WTC11 (cell line): ENCODE results near the gene GRAP. TPM values are rescaled to one million over a fixed set of nuclear protein-coding genes. Genes with fewer than 3 reads are reported as not detected.

Source experiments
- ATAC-seq: fragments of 200-7000 bp; cut with Tn5 transposase; 2 replicates; pipeline ENCODE4 v1.10.0; 2021; ENCODE audit warnings: mild to moderate bottlenecking, moderate library complexity
- CTCF ChIA-PET: fragments of 300-600 bp; sonication (Branson Sonifier 250); formaldehyde crosslinking; loops from one replicate; lab custom pipeline; 2021; ENCODE audit warnings: antibody characterized with exemption; lab: Charles Lee
- POLR2A ChIA-PET: fragments of 350-600 bp; sonication (Branson Sonifier 250); formaldehyde crosslinking; loops from one replicate; lab custom pipeline; 2021; ENCODE audit warnings: antibody characterized with exemption; lab: Charles Lee
- DNase-seq: peaks from one replicate; pipeline ENCODE4 v3.0.0; 2021; ENCODE audit warnings: low spot score
- H3K27ac Mint-ChIP-seq: 2 replicates; pipeline ENCODE4 v1.8.0; 2021; ENCODE audit warnings: mixed read lengths
- H3K27me3 Mint-ChIP-seq: 2 replicates; pipeline ENCODE4 v1.8.0; 2021; ENCODE audit warnings: low read depth, mild to moderate bottlenecking, moderate library complexity, mixed read lengths
- H3K36me3 Mint-ChIP-seq: 2 replicates; pipeline ENCODE4 v1.8.0; 2021; ENCODE audit warnings: mixed read lengths
- H3K4me1 Mint-ChIP-seq: 2 replicates; pipeline ENCODE4 v1.8.0; 2022; ENCODE audit warnings: mixed read lengths
- H3K4me3 Mint-ChIP-seq: 2 replicates; pipeline ENCODE4 v1.8.0; 2021; ENCODE audit warnings: mild to moderate bottlenecking, moderate library complexity, mixed read lengths
- H3K9me3 Mint-ChIP-seq: 2 replicates; pipeline ENCODE4 v1.8.0; 2021; ENCODE audit warnings: mixed read lengths
- ATF1 ChIP-seq: sonication (generic); formaldehyde crosslinking; IDR thresholded peaks from 2 replicates; pipeline ENCODE4 v1.8.1; 2023; ENCODE audit warnings: mild to moderate bottlenecking, moderate library complexity, missing genetic modification reagents
- JAZF1 ChIP-seq: fragments of 250-450 bp; sonication (Bioruptor Pico); IDR thresholded peaks from 2 replicates; pipeline ENCODE4 v1.9.0; 2021; ENCODE audit warnings: moderate library complexity, mild to moderate bottlenecking, inconsistent platforms
- KAT7 ChIP-seq: sonication (generic); formaldehyde crosslinking; IDR thresholded peaks from 2 replicates; pipeline ENCODE4 v1.8.1; 2023; ENCODE audit warnings: missing genetic modification reagents, mild to moderate bottlenecking, borderline replicate concordance
- MYBL2 ChIP-seq: sonication (generic); formaldehyde crosslinking; IDR thresholded peaks from 2 replicates; pipeline ENCODE4 v1.8.1; 2023; ENCODE audit warnings: mild to moderate bottlenecking, moderate library complexity, missing genetic modification reagents
- NFE2L1 ChIP-seq: sonication (generic); formaldehyde crosslinking; IDR thresholded peaks from 2 replicates; pipeline ENCODE4 v1.8.1; 2023; ENCODE audit warnings: missing genetic modification reagents
- SMAD4 ChIP-seq: sonication (generic); formaldehyde crosslinking; IDR thresholded peaks from 2 replicates; pipeline ENCODE4 v1.8.0; 2022; ENCODE audit warnings: mild to moderate bottlenecking, missing genetic modification reagents
- TP53 ChIP-seq: sonication (generic); formaldehyde crosslinking; IDR thresholded peaks from 2 replicates; pipeline ENCODE4 v1.8.1; 2023; ENCODE audit warnings: mild to moderate bottlenecking, missing genetic modification reagents
- USF2 ChIP-seq: sonication (generic); formaldehyde crosslinking; IDR thresholded peaks from 2 replicates; pipeline ENCODE4 v1.8.1; 2023; ENCODE audit warnings: mild to moderate bottlenecking, missing genetic modification reagents, moderate library complexity
- ZNF138 ChIP-seq: sonication (generic); formaldehyde crosslinking; conservative IDR thresholded peaks from 2 replicates; pipeline ENCODE4 v1.8.1; 2022; ENCODE audit warnings: mild to moderate bottlenecking, moderate library complexity, missing genetic modification reagents
- ZNF396 ChIP-seq: fragments of 250-450 bp; sonication (Bioruptor Pico); IDR thresholded peaks from 2 replicates; pipeline ENCODE4 v1.8.0; 2021; ENCODE audit warnings: mild to moderate bottlenecking, moderate library complexity, borderline replicate concordance
- ZNF423 ChIP-seq: fragments of 250-450 bp; sonication (Bioruptor Pico); IDR thresholded peaks from 2 replicates; pipeline ENCODE4 v2.1.2; 2022; ENCODE audit warnings: mild to moderate bottlenecking, moderate library complexity
- ZNF671 ChIP-seq: fragments of 250-450 bp; sonication (Bioruptor Pico); IDR thresholded peaks from 2 replicates; pipeline ENCODE4 v1.8.0; 2021; ENCODE audit warnings: mild to moderate bottlenecking
- total RNA-seq: library from RNA; stranded (reverse); gene quantifications from 3 replicates; pipeline ENCODE4 v1.2.3, GENCODE V29; 2021
- TF ChIP-seq, protein P1 (sequence below): sonication (generic); formaldehyde crosslinking; IDR thresholded peaks from 2 replicates; pipeline ENCODE4 v1.8.1; 2022; ENCODE audit warnings: mild to moderate bottlenecking, missing genetic modification reagents, moderate library complexity, borderline replicate concordance
- TF ChIP-seq, protein P2 (sequence below): sonication (generic); formaldehyde crosslinking; IDR thresholded peaks from 2 replicates; pipeline ENCODE4 v1.8.1; 2023; ENCODE audit warnings: mild to moderate bottlenecking, missing genetic modification reagents
- TF ChIP-seq, protein P3 (sequence below): fragments of 250-450 bp; sonication (Bioruptor Pico); conservative IDR thresholded peaks from 2 replicates; pipeline ENCODE4 v1.9.0; 2021; ENCODE audit warnings: mild to moderate bottlenecking
- TF ChIP-seq, protein P4 (sequence below): fragments of 250-450 bp; sonication (Bioruptor Pico); IDR thresholded peaks from 2 replicates; pipeline ENCODE4 v1.9.0; 2021; ENCODE audit warnings: mild to moderate bottlenecking, borderline replicate concordance
- TF ChIP-seq, protein P5 (sequence below): fragments of 250-450 bp; sonication (Bioruptor Pico); IDR thresholded peaks from 2 replicates; pipeline ENCODE4 v1.9.0; 2021; ENCODE audit warnings: mild to moderate bottlenecking

The GRAP gene
- total RNA-seq, 1 experiment from 2014 or later = 0.59 TPM

GRCh38 chr17:19020016-19020415 lies 26.7 kb downstream of the GRAP start:
- ATAC-seq (no peak), DNase-seq (no peak)
- Mint-ChIP-seq H3K36me3 (no peaks in the 10 kb centered on the region), H3K27ac (peak overlapping the region; percentile 63; the same call in 1 of the 2 replicates), H3K27me3 (no peaks in the 10 kb centered on the region; the same call in 1 of the 2 replicates), H3K4me1 (0 out of 2 replicates have a peak, but pooled peaks cover 5% of the 10 kb centered on the region), H3K4me3 (no peak overlapping the region)
- ChIA-PET POLR2A (no interaction called here), CTCF (interaction anchor here (2.9 kb wide), 1 partner anchor 59 kb away, joined by 7 read pairs; no protein-coding TSS in a partner anchor)
- no peak for TF ChIP-seq USF2 (CRISPR knock-in tag)
- no peak for TF ChIP-seq ZNF396
- no peak for TF ChIP-seq KAT7 (CRISPR knock-in tag)
- TF ChIP-seq ZNF423 (CRISPR knock-in tag) = no peak
- TF ChIP-seq, protein P1, sequence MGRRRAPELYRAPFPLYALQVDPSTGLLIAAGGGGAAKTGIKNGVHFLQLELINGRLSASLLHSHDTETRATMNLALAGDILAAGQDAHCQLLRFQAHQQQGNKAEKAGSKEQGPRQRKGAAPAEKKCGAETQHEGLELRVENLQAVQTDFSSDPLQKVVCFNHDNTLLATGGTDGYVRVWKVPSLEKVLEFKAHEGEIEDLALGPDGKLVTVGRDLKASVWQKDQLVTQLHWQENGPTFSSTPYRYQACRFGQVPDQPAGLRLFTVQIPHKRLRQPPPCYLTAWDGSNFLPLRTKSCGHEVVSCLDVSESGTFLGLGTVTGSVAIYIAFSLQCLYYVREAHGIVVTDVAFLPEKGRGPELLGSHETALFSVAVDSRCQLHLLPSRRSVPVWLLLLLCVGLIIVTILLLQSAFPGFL (CRISPR knock-in tag) = no peak
- TF ChIP-seq MYBL2 = no peak
- TF ChIP-seq ATF1 (CRISPR knock-in tag) = no peak
- TF ChIP-seq ZNF138 (CRISPR knock-in tag) = no peak
- TF ChIP-seq, all 79 proteins: peak for 0
- no peaks in the 10 kb centered on the region for H3K9me3 Mint-ChIP-seq

GRCh38 chr17:19019041-19019941 lies 27.5 kb downstream of the GRAP start:
- TF ChIP-seq, protein P2, sequence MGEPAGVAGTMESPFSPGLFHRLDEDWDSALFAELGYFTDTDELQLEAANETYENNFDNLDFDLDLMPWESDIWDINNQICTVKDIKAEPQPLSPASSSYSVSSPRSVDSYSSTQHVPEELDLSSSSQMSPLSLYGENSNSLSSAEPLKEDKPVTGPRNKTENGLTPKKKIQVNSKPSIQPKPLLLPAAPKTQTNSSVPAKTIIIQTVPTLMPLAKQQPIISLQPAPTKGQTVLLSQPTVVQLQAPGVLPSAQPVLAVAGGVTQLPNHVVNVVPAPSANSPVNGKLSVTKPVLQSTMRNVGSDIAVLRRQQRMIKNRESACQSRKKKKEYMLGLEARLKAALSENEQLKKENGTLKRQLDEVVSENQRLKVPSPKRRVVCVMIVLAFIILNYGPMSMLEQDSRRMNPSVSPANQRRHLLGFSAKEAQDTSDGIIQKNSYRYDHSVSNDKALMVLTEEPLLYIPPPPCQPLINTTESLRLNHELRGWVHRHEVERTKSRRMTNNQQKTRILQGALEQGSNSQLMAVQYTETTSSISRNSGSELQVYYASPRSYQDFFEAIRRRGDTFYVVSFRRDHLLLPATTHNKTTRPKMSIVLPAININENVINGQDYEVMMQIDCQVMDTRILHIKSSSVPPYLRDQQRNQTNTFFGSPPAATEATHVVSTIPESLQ (CRISPR knock-in tag) = no peak
- no peak for TF ChIP-seq NFE2L1
- TF ChIP-seq, protein P3, sequence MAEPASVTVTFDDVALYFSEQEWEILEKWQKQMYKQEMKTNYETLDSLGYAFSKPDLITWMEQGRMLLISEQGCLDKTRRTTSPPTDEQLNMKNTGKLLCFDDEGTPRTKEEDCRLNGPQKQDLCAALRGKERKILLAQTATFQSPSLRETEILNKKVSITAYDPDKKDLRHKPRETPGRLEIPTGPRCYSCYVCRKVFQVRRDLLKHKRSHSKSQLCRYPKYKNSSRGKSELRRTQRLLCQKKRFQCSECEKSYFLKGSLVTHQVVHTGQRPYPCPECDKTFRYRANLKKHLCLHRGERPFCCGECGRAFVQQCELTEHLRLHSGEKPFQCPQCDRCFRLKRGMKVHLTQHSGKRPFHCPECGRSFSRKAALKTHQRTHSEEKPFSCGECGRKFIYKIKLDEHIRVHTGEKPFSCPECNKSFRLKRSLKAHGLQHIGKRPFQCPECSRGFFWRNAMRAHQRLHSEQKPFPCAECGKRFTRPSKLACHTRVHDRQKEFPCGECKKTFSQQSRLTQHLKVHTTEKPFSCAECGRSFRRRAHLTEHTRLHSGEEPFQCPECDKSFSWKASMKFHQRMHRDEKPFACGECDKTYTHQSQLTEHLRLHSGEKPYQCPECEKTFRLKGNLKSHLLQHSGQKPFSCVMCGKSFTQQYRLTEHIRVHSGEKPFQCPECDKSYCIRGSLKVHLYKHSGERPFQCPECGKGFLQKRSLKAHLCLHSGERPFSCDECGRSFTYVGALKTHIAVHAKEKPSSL (CRISPR knock-in tag) = no peak
- no peak for TF ChIP-seq TP53 (CRISPR knock-in tag)

GRCh38 chr17:19018600-19018950 lies 28.2 kb downstream of the GRAP start:
- no peaks in the 10 kb centered on the region; the same call in 1 of the 2 replicates for H3K27me3 Mint-ChIP-seq
- 0 out of 2 replicates have a peak, but pooled peaks cover 5% of the 10 kb centered on the region for H3K4me1 Mint-ChIP-seq
- ChIA-PET CTCF (interaction anchor here (0.5 to 2.9 kb wide), 2 partner anchors 58 to 224 kb away, joined by 3 to 7 read pairs; no protein-coding TSS in a partner anchor), POLR2A (no interaction called here)
- ATAC-seq = no peak
- H3K9me3 Mint-ChIP-seq = no peaks in the 10 kb centered on the region
- DNase-seq = no peak
- H3K4me3 Mint-ChIP-seq = no peak overlapping the region
- no peak overlapping the region for H3K27ac Mint-ChIP-seq
- H3K36me3 Mint-ChIP-seq = no peaks in the 10 kb centered on the region
- TF ChIP-seq, protein P4, sequence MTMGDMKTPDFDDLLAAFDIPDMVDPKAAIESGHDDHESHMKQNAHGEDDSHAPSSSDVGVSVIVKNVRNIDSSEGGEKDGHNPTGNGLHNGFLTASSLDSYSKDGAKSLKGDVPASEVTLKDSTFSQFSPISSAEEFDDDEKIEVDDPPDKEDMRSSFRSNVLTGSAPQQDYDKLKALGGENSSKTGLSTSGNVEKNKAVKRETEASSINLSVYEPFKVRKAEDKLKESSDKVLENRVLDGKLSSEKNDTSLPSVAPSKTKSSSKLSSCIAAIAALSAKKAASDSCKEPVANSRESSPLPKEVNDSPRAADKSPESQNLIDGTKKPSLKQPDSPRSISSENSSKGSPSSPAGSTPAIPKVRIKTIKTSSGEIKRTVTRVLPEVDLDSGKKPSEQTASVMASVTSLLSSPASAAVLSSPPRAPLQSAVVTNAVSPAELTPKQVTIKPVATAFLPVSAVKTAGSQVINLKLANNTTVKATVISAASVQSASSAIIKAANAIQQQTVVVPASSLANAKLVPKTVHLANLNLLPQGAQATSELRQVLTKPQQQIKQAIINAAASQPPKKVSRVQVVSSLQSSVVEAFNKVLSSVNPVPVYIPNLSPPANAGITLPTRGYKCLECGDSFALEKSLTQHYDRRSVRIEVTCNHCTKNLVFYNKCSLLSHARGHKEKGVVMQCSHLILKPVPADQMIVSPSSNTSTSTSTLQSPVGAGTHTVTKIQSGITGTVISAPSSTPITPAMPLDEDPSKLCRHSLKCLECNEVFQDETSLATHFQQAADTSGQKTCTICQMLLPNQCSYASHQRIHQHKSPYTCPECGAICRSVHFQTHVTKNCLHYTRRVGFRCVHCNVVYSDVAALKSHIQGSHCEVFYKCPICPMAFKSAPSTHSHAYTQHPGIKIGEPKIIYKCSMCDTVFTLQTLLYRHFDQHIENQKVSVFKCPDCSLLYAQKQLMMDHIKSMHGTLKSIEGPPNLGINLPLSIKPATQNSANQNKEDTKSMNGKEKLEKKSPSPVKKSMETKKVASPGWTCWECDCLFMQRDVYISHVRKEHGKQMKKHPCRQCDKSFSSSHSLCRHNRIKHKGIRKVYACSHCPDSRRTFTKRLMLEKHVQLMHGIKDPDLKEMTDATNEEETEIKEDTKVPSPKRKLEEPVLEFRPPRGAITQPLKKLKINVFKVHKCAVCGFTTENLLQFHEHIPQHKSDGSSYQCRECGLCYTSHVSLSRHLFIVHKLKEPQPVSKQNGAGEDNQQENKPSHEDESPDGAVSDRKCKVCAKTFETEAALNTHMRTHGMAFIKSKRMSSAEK (CRISPR knock-in tag) = no peak
- TF ChIP-seq JAZF1 (CRISPR knock-in tag) = no peak
- TF ChIP-seq, protein P5, sequence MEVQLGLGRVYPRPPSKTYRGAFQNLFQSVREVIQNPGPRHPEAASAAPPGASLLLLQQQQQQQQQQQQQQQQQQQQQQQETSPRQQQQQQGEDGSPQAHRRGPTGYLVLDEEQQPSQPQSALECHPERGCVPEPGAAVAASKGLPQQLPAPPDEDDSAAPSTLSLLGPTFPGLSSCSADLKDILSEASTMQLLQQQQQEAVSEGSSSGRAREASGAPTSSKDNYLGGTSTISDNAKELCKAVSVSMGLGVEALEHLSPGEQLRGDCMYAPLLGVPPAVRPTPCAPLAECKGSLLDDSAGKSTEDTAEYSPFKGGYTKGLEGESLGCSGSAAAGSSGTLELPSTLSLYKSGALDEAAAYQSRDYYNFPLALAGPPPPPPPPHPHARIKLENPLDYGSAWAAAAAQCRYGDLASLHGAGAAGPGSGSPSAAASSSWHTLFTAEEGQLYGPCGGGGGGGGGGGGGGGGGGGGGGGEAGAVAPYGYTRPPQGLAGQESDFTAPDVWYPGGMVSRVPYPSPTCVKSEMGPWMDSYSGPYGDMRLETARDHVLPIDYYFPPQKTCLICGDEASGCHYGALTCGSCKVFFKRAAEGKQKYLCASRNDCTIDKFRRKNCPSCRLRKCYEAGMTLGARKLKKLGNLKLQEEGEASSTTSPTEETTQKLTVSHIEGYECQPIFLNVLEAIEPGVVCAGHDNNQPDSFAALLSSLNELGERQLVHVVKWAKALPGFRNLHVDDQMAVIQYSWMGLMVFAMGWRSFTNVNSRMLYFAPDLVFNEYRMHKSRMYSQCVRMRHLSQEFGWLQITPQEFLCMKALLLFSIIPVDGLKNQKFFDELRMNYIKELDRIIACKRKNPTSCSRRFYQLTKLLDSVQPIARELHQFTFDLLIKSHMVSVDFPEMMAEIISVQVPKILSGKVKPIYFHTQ (CRISPR knock-in tag) = no peak
- TF ChIP-seq ZNF671 (CRISPR knock-in tag) = no peak
- no peak for TF ChIP-seq SMAD4

More at GRCh38 chr17:19019041-19019941, 27.5 kb downstream of the GRAP start:
- H3K27me3 Mint-ChIP-seq = no peaks in the 10 kb centered on the region; the same call in 1 of the 2 replicates
- no peak overlapping the region for H3K4me3 Mint-ChIP-seq
- POLR2A ChIA-PET = no interaction called here
- DNase-seq (no peak), ATAC-seq (no peak)
- CTCF ChIA-PET = interaction anchor here (0.5 to 2.9 kb wide), 2 partner anchors 58 to 224 kb away, joined by 3 to 7 read pairs; no protein-coding TSS in a partner anchor
- no peak overlapping the region for H3K27ac Mint-ChIP-seq
- 0 out of 2 replicates have a peak, but pooled peaks cover 5% of the 10 kb centered on the region for H3K4me1 Mint-ChIP-seq
- H3K36me3 Mint-ChIP-seq = no peaks in the 10 kb centered on the region
- no peaks in the 10 kb centered on the region for H3K9me3 Mint-ChIP-seq
